GM19035 (cell line): ENCODE measurements around the gene LRP1B.

Experiments
- ATAC-seq: cut with Tn5 transposase; IDR thresholded peaks from one replicate; pipeline ENCODE4 v1.9.1; 2021; ENCODE audit not compliant: unreplicated experiment

LRP1B gene

DNA sequence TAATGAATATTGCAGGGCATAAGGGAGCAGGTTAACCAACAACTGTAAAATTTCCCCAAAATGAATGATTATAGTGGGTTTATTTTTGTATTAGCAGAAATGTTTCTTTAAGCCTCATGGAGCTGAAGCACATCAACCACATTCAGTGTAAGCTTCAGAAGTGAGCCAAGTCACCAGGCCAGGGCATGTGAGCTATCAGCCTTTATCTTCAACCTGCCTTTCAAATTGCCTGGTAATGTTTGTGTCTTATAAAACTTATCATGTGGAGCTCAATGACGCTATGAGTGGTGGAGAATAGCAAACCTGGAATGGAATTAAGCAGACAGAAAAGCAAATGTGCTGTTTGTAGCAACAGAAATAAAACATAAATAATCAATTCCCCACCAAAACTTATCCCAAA, 1068.4 kb downstream of the LRP1B start:
- ATAC-seq, result no peak

DNA sequence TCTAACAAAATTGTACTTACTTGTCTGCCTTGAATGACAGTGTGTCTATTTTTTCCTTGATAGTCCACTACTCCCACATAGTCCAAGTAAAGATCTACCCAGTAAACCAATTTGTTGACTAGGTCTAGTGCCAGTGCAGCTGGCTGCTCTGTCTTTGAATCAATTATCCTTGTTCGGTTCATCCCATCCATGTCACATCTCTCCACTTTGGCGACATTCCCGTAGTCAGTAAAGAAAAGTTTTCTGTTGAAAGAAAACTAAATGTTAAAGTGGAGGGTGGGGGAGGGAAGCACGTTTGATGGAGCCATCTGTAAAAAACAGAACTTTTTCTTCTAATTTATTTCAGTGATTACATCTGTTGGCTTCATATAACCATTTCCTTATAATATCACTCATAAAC, 1068.8 kb downstream of the LRP1B start:
- no peak for ATAC-seq

- no peak for ATAC-seq
These were observed 1072.3 kb downstream of the LRP1B start for GRCh38 chr2:141058556-141058955.

GRCh38 chr2:141055531-141055930, 1075.3 kb downstream of the LRP1B start:
- ATAC-seq, result no peak

- ATAC-seq, result no peak
These were observed 1081.9 kb downstream of the LRP1B start for GRCh38 chr2:141048951-141049350.

GRCh38 chr2:141041281-141041680, 1089.5 kb downstream of the LRP1B start:
- no peak for ATAC-seq

- no peak for ATAC-seq
These were observed 1092.5 kb downstream of the LRP1B start for GRCh38 chr2:141038341-141038740.

- no peak for ATAC-seq
These were observed 1093.5 kb downstream of the LRP1B start for GRCh38 chr2:141037361-141037760.

DNA sequence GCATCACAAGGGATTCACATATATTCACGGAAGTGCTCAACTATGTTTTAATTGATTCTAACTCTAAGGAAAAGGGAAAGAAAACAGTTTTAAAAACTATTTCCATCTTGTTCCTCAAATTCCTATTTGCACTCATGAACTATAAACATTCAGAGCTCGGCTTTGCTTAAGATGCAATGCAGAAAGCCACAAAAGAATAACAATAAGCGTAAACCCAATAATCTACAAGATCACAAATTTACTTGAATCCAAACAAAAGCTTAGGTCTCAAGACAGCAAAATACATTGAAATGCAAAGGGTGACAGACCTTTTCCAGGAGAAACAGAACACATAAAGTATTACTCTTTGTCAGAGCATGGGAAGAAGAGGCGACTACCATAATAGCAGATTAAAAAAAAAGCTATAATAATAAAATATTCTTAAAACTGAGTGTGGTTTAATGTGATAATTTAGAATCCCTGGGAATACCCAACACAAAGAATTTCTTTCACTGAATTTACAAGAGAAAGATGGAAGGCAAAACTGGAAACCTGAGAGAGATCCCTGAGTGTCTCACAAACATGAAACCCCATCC, 1094.9 kb downstream of the LRP1B start:
- ATAC-seq, result no peak

GRCh38 chr2:141029428-141030078, 1101.3 kb downstream of the LRP1B start:
- no peak for ATAC-seq

- no peak for ATAC-seq
These were observed 1103.6 kb downstream of the LRP1B start for GRCh38 chr2:141027221-141027620.

- no peak for ATAC-seq
These were observed 1109.2 kb downstream of the LRP1B start for GRCh38 chr2:141021611-141022010.

DNA sequence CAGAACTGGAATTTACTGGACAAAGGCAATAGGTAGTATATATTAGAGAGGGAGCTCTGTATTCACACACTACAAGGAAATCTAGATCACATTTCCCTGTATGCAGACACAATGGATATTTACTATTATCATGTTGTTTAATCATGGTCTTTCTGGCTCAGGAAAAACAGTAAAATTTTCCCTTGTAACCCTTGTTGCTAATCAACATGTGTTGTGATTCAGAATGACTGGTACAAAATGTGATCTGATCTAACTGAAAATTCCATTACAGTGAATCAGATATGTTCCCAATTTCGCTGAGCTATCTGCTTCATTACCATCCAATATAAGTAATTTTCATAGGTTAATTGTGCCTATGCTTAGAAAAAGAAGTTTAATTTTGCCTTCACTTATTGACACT, 1109.7 kb downstream of the LRP1B start:
- ATAC-seq, result no peak

DNA sequence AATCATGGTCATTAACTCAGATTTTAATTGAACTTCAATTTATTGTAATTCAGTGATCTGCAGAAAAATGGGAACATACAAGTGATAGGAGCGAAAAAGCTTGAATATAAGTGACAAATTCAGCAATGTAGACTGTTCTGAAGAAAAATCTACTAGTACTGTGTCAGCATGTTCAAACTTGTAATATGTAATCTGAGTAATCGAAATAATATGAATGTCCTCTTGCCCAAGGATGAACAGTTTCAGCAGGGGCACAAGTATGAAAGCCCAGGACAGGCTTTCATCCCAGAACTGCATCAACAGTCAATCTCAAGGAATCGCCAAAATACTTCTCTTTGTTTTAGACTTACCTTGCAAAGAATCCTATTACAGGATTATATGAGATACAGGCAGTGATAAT, 1110.5 kb downstream of the LRP1B start:
- ATAC-seq, result no peak

DNA sequence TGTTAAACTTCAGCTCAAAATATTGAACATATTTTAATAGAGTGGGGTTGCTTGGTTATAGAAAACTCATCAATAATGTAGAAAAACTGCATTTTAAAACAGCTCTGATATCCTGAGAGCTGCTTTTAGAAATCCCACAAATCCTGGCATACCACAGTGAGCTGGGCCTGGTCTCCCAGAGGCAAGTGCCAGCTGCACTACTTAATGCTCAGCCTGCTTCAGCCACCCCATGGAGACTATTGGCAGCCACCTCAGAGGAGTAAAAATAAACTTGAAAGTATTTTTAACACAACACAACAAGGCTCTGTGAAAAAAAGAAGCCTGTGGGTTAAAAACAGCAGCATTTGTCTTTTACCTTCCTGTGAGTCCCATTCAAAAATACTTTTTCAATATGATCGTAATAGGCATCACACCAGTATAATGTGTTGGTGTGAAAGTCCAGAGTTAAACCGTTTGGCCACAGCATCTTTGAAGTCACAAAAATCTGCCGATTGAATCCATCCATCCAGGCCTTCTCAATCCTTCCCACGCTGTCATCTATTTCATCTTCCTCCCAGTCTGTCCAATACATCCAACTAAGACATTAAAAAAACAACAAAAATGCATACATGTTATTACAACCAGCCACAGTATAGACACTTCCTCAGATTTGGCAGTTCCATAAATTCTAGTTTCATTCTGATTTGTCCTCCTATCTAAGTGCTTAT, 1115.3 kb downstream of the LRP1B start:
- no peak for ATAC-seq

GRCh38 chr2:141003967-141004657, 1126.7 kb downstream of the LRP1B start:
- no peak for ATAC-seq

- no peak for ATAC-seq
These were observed 1129.1 kb downstream of the LRP1B start for GRCh38 chr2:141001750-141002149.

DNA sequence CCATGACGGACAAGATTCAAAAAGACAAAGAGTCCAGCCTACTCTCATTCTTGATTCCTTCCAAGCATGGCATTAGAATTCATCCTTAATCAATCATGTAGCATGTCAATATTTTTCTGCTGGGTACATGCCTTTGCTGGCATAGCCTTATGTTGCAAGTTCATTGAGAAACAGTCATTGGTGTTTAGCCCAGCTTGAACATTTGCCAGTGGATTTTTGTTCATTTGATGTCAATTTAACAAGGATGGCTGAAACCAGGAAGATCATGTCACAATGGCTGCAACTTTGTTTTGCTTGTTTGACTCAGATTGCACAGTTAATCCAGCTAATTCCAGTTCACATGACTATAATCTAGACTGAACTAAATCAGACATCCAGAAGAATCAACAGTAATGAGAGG, 1132.2 kb downstream of the LRP1B start:
- ATAC-seq, result no peak

- ATAC-seq, result no peak
These were observed 1132.8 kb downstream of the LRP1B start for GRCh38 chr2:140998017-140998416.

DNA sequence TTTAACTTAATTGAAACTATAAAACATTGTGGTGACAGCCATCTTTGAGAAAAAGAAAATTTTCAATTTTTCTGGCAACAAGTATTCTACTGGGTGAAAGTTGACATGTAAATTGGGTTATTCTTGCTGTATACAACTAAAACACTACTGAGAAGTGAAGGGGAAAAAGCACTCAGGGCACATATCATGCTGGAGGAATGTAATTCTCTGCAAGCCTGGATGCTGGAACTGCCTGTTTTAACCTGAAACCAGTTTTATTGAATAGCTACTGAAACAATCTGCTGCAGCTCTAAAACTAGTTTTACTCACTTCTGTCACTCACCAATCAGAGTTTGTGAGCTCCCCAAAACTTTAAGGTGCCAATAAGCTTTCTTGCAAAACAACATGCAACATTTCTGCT, 1136.0 kb downstream of the LRP1B start:
- ATAC-seq, result no peak

GRCh38 chr2:140990416-140990815, 1140.4 kb downstream of the LRP1B start:
- no peak for ATAC-seq

- no peak for ATAC-seq
These were observed 1142.2 kb downstream of the LRP1B start for GRCh38 chr2:140988597-140988996.
